Adipocyte (in vitro differentiated cells): ENCODE results near the gene LRRTM1.

ENCODE experiments used
- DNase-seq: peaks from one replicate; pipeline ENCODE4 v3.0.0-alpha.2; 2015; ENCODE audit warnings: low read depth
- H3K27me3 ChIP-seq: replicated peaks from 2 replicates; pipeline ENCODE4 v1.7.0; 2013; ENCODE audit warnings: mild to moderate bottlenecking, low read length, moderate library complexity; ENCODE audit not compliant: control insufficient read depth, insufficient read depth
- H3K36me3 ChIP-seq: 2 replicates; pipeline ENCODE4 v1.7.0; 2013; ENCODE audit warnings: low read length, mild to moderate bottlenecking, moderate library complexity; ENCODE audit not compliant: control insufficient read depth, insufficient read depth, severe bottlenecking
- H3K4me1 ChIP-seq: 2 replicates; pipeline ENCODE4 v1.7.0; 2013; ENCODE audit warnings: mild to moderate bottlenecking, low read length, moderate library complexity; ENCODE audit not compliant: control insufficient read depth, insufficient read depth
- H3K4me3 ChIP-seq: 2 replicates; pipeline ENCODE4 v1.7.0; 2013; ENCODE audit warnings: mild to moderate bottlenecking, low read length, moderate library complexity
- H3K9ac ChIP-seq: 2 replicates; pipeline ENCODE4 v1.7.0; 2013; ENCODE audit warnings: mild to moderate bottlenecking, low read length, moderate library complexity
- H3K9me3 ChIP-seq: 2 replicates; pipeline ENCODE4 v1.7.0; 2013; ENCODE audit warnings: mild to moderate bottlenecking, low read length, moderate library complexity; ENCODE audit not compliant: control insufficient read depth

Gene LRRTM1

DNA sequence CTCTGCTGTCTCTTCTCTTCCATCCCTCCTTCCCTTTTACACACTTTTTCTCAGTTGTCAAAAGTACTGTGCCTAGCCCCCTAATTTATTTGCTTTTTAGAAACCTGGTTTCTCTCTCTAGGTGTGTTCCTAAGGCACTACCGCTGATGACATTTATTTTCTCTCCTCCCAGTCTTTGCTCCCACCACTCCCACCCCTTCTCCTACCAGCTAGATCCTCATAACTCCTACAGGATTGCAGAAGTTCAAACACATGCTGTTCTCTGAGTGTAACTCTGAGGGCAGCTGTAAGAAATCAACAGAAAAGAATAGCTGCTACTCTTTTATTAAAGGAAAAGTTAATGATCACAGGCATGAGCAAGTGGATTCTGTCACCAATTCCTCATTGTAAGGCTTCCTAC is 22.3 kb upstream of the LRRTM1 start:
- no peaks in the 10 kb centered on the region for H3K9me3 ChIP-seq
- peaks cover 15% of the 10 kb centered on the region for H3K27me3 ChIP-seq
- H3K9ac ChIP-seq = no peak overlapping the region
- no peak for DNase-seq
- H3K4me3 ChIP-seq = no peak overlapping the region
- H3K4me1 ChIP-seq = peaks cover 3% of the 10 kb centered on the region
- H3K36me3 ChIP-seq = no peaks in the 10 kb centered on the region

DNA sequence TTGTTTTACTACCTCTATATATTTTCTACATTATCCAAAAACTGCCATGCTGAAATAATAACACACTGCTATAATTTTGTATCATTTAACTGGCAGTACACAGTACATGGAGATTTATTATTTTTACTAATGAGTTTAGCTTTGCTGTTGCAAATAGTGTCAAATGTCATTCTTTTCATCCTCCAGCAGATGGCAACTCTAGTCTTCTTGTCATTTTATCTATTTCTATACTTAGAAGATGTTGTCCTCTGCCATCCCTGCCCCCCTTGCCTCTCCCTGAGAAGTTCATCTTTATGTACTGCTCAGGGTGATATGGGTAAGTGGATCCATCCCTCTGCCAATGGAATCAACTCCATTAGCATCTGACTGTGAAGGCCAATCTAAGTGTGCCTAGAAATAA is 21.7 kb upstream of the LRRTM1 start:
- H3K9ac ChIP-seq = no peak overlapping the region
- DNase-seq = peak; percentile 22
- H3K4me3 ChIP-seq = no peak overlapping the region
- H3K27me3 ChIP-seq = peaks cover 18% of the 10 kb centered on the region
- H3K9me3 ChIP-seq = no peaks in the 10 kb centered on the region
- H3K36me3 ChIP-seq = no peaks in the 10 kb centered on the region
- peaks cover 3% of the 10 kb centered on the region for H3K4me1 ChIP-seq

DNA sequence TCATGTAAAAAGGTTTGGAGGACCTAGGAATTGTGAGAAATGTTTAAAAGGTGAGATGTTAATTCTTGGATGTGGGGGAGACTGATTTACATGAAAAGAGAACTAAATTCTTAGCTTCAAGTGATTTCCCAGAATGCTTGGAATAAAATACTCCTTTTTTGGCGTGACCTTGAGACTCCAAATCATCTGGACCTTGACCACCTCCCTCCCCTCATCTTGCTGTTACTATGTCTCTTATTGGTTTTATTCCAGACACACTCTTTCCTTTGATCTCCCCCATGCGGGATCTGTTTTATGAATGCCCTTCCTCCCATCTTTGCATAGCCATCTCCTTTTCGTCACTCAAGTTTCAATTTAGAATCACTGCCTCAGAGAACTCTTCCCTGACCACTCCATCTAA is 20.0 kb upstream of the LRRTM1 start:
- Histone ChIP-seq H3K4me1 (peaks cover 3% of the 10 kb centered on the region), H3K9me3 (no peaks in the 10 kb centered on the region), H3K27me3 (peaks cover 20% of the 10 kb centered on the region), H3K36me3 (no peaks in the 10 kb centered on the region), H3K9ac (no peak overlapping the region), H3K4me3 (no peak overlapping the region)
- DNase-seq = no peak

DNA sequence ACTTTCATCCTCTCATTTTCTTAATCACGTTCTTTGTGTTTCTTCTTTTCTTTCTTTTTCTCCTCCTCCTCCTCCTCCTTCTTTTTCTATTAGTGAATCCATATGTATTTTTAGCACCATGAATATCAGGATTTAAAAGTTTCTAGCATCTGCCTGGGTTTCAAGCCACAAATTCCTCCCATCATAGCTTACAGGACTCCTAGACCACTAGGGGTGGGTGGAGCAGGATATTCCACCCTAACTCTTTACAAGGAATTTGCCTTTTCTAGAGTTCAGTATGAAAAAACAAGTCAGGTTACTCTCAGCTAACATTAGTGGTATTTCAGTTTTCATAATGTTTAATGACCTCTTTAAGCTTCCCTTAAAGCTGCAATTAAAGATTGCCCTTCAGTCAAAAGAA is 19.1 kb upstream of the LRRTM1 start:
- Histone ChIP-seq H3K9me3 (no peaks in the 10 kb centered on the region), H3K27me3 (peaks cover 20% of the 10 kb centered on the region), H3K4me3 (no peak overlapping the region), H3K36me3 (no peaks in the 10 kb centered on the region), H3K9ac (no peak overlapping the region), H3K4me1 (peaks cover 3% of the 10 kb centered on the region)
- DNase-seq = no peak

DNA sequence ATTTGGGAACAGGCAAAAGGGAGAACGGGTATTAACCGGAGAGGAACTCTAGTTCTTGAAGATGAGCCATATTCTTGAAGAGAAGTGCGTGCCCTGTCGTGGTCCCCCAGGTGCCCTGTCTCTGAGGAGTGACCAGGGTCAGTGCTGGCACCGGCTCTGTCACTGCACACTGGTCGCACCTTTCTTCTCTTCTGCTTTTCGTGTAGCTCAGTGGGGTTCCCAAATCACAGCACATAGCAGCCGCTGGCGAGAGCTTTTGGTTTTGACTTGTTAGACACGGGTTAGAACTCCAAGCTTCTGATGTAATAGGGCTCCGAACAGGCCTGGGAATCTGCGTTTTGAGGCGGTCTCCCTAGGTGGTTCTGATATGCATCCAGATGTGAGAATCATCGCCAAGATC is 18.4 kb upstream of the LRRTM1 start:
- no peaks in the 10 kb centered on the region for H3K9me3 ChIP-seq
- no peaks in the 10 kb centered on the region for H3K36me3 ChIP-seq
- H3K27me3 ChIP-seq = peaks cover 20% of the 10 kb centered on the region
- peaks cover 3% of the 10 kb centered on the region for H3K4me1 ChIP-seq
- H3K4me3 ChIP-seq = no peak overlapping the region
- DNase-seq = no peak
- H3K9ac ChIP-seq = no peak overlapping the region

DNA sequence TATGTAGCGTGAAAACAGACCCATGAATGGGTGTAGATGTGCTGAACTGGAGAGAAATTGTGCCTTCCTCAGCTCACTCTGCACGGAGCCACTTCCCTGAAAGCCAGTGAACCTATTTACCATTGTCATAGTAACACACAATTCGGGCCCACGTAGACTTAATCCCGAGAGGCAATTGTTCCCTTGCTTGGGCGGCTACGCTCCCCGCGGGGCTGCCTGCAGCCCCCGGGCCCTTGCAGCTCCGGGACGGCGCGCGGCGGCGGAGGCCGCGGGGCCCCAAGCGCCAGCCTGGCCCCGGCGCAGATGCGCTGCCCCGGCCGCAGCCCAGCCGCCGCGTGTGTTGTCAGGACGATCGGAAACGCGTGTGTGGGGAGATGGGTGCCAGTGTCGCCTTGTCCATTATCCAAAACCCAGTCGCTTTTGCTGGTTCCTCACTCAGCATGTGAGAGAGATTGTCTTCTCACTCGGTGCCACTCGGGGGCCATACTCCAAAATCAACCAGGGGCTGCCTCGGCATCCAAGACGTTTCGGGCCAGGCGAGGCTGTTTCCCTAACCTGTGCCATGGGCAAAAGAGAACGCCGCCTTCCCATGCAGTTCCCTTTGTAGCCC is 17.9 kb upstream of the LRRTM1 start:
- no peaks in the 10 kb centered on the region for H3K9me3 ChIP-seq
- H3K4me1 ChIP-seq = peaks cover 3% of the 10 kb centered on the region
- no peaks in the 10 kb centered on the region for H3K36me3 ChIP-seq
- H3K9ac ChIP-seq = no peak overlapping the region
- peak overlapping the region; percentile 62 for H3K4me3 ChIP-seq
- DNase-seq = no peak
- H3K27me3 ChIP-seq = peaks cover 20% of the 10 kb centered on the region

DNA sequence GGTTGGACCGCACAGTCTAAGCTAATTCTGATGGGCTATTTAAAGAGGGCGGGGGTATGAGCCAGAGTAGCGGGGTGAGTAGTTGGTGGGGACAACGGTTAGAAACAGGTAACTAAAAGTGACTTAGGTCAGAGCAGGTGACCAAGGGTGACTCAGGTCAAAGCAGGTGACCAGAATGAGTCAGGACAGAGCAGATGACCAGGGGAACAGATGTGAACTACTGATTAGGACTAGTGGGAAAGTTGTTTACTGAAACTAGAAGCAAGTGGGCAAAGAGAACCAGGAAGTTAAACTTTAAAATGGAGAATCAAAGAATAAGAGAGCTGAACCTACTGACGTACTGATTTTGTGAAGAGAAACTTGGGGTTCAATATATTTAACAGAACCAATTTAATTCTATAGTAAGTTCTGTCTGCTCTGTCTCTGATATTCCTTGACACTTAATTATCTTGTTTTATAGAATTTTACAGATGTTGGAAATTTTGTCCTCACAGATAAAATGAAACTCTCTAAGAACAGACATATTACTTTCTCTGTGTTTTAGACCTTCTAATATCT is 7.8 kb upstream of the LRRTM1 start:
- no peak overlapping the region for H3K4me3 ChIP-seq
- no peaks in the 10 kb centered on the region for H3K36me3 ChIP-seq
- no peak for DNase-seq
- no peaks in the 10 kb centered on the region for H3K9me3 ChIP-seq
- no peak overlapping the region for H3K9ac ChIP-seq
- H3K27me3 ChIP-seq = peaks cover 28% of the 10 kb centered on the region
- H3K4me1 ChIP-seq = no peaks in the 10 kb centered on the region

DNA sequence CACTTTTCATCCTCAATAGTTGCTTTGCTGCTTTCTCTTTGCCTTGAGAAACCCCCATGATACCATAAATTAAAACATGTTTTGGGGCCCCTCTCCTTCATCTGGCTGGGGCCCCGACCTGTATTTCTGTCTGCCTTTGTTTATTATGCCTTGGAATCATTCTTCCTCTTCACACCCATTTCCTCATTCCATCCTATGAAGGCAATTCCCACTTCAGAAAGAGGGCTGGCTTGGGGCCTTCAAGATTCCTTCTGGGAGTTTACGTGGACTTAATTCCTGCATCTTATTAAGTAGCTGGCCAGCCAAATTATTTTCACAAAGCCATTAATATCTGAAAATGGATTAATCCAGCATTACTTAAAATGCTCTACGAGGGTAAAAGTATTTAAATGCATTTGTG is 6.8 kb upstream of the LRRTM1 start:
- Histone ChIP-seq H3K4me3 (no peak overlapping the region), H3K27me3 (peaks cover 28% of the 10 kb centered on the region)

DNA sequence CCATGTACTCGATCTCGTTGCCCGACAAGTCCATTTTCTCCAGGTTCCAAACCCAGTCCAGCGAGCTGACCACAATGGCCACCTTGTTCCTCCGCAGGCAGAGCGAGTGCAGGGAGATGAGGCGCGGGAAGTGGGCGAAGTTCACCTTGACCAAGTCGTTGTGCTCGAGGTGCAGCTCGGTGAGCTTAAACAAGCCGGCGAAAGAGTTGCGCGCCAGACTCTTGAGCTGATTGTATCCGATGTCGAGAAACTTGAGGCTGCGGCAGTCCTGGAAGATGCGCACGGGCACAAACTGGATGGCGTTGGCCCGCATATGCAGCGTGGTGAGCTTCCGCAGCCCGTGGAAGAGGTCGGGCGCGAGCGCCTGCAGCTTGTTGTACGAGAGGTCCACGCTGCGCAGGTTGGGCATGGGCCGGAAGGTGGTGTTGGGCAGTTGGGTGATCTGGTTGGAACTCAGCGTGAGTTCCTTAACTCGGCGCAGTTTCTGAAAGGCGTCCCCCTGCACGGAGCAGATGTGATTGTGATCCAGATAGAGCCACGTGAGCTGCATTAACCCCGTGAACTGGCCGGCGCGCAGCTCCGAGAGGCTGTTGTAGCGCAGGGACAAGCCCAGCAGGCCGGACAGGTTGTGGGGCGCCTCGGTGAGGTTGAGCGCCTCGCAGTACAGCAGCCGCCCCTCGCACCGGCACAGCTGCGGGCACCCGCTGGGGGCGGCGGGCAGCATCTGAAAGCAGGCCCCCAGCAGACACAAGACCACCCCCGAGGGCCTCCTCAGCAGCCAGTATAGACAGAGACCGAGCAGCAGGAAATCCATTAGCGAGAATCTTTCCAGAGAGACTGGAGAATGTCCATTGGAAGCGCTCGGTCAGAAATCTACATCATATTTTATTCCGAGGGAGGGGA is 1.3 kb downstream of the LRRTM1 start:
- peak overlapping the region; percentile 75 for H3K4me3 ChIP-seq
- no peaks in the 10 kb centered on the region for H3K9me3 ChIP-seq
- no peaks in the 10 kb centered on the region for H3K36me3 ChIP-seq
- DNase-seq = no peak
- peaks cover 57% of the 10 kb centered on the region for H3K27me3 ChIP-seq
- peaks cover 11% of the 10 kb centered on the region for H3K4me1 ChIP-seq
- H3K9ac ChIP-seq = no peak overlapping the region

More for the DNA sequence above, 6.8 kb upstream of the LRRTM1 start:
- no peaks in the 10 kb centered on the region for H3K9me3 ChIP-seq
- H3K9ac ChIP-seq = no peak overlapping the region
- H3K4me1 ChIP-seq = no peaks in the 10 kb centered on the region
- H3K36me3 ChIP-seq = no peaks in the 10 kb centered on the region
- no peak for DNase-seq

DNA sequence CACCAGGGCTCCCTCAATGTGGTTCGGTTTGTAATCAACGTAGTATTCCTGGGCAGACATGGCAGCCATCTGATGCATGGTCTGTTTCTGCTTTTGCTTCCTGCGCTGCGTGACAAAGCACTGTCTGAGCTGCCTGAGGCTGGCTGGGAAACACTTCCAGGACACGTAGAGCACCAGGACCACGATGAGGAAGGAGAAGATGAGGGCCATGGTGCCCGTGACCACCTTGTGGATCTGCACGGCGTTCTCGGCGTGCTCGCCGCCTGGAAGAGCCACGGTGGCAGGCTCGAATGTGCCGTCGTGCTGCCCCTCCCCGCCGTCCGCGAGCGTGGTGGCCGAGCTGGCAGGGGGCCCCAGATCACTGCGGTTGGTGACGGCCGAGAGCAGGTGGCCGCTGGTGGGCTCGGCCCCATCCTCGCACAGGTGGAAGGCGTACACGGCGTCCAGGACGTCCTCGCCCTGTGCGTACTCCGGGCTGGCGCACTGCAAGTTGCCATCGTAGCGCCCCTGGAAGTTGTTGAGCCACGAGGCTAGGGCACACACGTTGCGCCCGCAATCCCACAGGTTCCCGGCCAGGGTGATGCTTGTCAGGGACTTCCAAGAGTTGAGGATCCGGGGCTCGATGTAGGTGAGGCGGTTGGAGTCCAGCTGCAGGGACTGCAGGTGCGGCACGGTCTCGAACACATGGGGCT is 2.1 kb downstream of the LRRTM1 start:
- H3K27me3 ChIP-seq = peaks cover 53% of the 10 kb centered on the region
- no peak overlapping the region for H3K9ac ChIP-seq
- no peak for DNase-seq
- no peaks in the 10 kb centered on the region for H3K9me3 ChIP-seq
- H3K36me3 ChIP-seq = no peaks in the 10 kb centered on the region
- H3K4me1 ChIP-seq = peaks cover 11% of the 10 kb centered on the region
- H3K4me3 ChIP-seq = peak overlapping the region; percentile 15

DNA sequence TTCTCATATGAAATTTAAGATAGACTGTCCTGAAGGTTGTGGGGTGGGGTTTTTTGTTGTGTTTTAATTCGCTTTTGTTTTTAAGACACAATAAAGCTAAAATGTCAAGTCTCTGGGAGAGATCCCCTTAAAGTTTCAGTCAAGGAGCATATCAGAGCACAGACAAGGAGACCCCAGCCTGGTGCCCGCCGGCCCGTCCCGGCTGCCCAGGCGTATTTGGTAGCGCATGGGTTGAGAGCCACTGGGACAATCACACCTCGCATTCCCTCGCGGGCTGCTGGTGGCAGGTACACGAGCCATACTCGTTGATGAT is 2.6 kb downstream of the LRRTM1 start:
- H3K4me3 ChIP-seq = no peak overlapping the region
- peaks cover 55% of the 10 kb centered on the region for H3K27me3 ChIP-seq
- no peaks in the 10 kb centered on the region for H3K9me3 ChIP-seq
- no peak for DNase-seq
- peaks cover 11% of the 10 kb centered on the region for H3K4me1 ChIP-seq
- H3K36me3 ChIP-seq = no peaks in the 10 kb centered on the region
- no peak overlapping the region for H3K9ac ChIP-seq
